IPS-20b (cell line): ENCODE data around the gene C11orf68.

Experiments used
- H3K27ac ChIP-seq: one replicate; pipeline ENCODE4 v1.5.1; 2013; ENCODE audit warnings: low read length
- H3K27me3 ChIP-seq: 2 replicates; pipeline ENCODE4 v1.6.1; 2013; ENCODE audit warnings: mild to moderate bottlenecking, low read length, inconsistent platforms; ENCODE audit not compliant: insufficient read depth
- H3K36me3 ChIP-seq: 2 replicates; pipeline ENCODE4 v1.6.1; 2013; ENCODE audit warnings: low read depth, mild to moderate bottlenecking, inconsistent platforms, low read length, moderate library complexity; ENCODE audit not compliant: insufficient read depth
- H3K4me1 ChIP-seq: 2 replicates; pipeline ENCODE4 v1.6.1; 2013; ENCODE audit warnings: mild to moderate bottlenecking, control low read depth, inconsistent platforms, low read length, moderate library complexity; ENCODE audit not compliant: insufficient read depth
- H3K4me3 ChIP-seq: 2 replicates; pipeline ENCODE4 v1.5.1; 2013; ENCODE audit warnings: mild to moderate bottlenecking, low read length, inconsistent platforms
- H3K9ac ChIP-seq: 2 replicates; pipeline ENCODE4 v1.6.1; 2013; ENCODE audit warnings: low read depth, mild to moderate bottlenecking, inconsistent platforms, low read length, moderate library complexity
- H3K9me3 ChIP-seq: 2 replicates; pipeline ENCODE4 v1.6.1; 2013; ENCODE audit warnings: mild to moderate bottlenecking, low read depth, low read length, inconsistent platforms; ENCODE audit not compliant: insufficient read depth

C11orf68 gene

GRCh38 chr11:65918211-65919140 is at the start of gene C11orf68:
C11orf68 (minus strand) TSS chr11:65919062; CDS start chr11:65919031, 31 bp downstream.
- peaks cover 6% of the 10 kb centered on the region; the same call in 1 of the 2 replicates for H3K4me1 ChIP-seq
- peaks cover 15% of the 10 kb centered on the region for H3K36me3 ChIP-seq
- peak within 1 kb of the TSS; percentile 97 for H3K4me3 ChIP-seq
- H3K27ac ChIP-seq: peak within 1 kb of the TSS; percentile 55
- no peaks in the 10 kb centered on the region for H3K9me3 ChIP-seq
- peak within 1 kb of the TSS; percentile 94 for H3K9ac ChIP-seq
- H3K27me3 ChIP-seq: no peaks in the 10 kb centered on the region

GRCh38 chr11:65967329-65967934 is 48.6 kb upstream of the C11orf68 start:
- Histone ChIP-seq H3K9ac (no peak overlapping the region), H3K9me3 (no peaks in the 10 kb centered on the region), H3K27ac (no peak overlapping the region), H3K4me3 (no peak overlapping the region), H3K27me3 (no peaks in the 10 kb centered on the region), H3K36me3 (peaks cover 76% of the 10 kb centered on the region), H3K4me1 (peaks cover 5% of the 10 kb centered on the region)

- Histone ChIP-seq H3K4me3 (no peak overlapping the region), H3K9me3 (no peaks in the 10 kb centered on the region), H3K27ac (no peak overlapping the region), H3K9ac (no peak overlapping the region), H3K4me1 (peaks cover 6% of the 10 kb centered on the region), H3K36me3 (peaks cover 66% of the 10 kb centered on the region), H3K27me3 (no peaks in the 10 kb centered on the region)
These were observed 47.3 kb upstream of the C11orf68 start for GRCh38 chr11:65965986-65966762.

GRCh38 chr11:65964906-65965305 is 46.0 kb upstream of the C11orf68 start:
- Histone ChIP-seq H3K36me3 (peaks cover 61% of the 10 kb centered on the region), H3K9me3 (no peaks in the 10 kb centered on the region), H3K9ac (no peak overlapping the region), H3K4me1 (peaks cover 6% of the 10 kb centered on the region), H3K27ac (no peak overlapping the region), H3K27me3 (no peaks in the 10 kb centered on the region), H3K4me3 (no peak overlapping the region)

- Histone ChIP-seq H3K27me3 (no peaks in the 10 kb centered on the region), H3K9me3 (no peaks in the 10 kb centered on the region), H3K27ac (no peak overlapping the region), H3K4me1 (peaks cover 6% of the 10 kb centered on the region), H3K4me3 (peak overlapping the region; percentile 76), H3K36me3 (peaks cover 34% of the 10 kb centered on the region), H3K9ac (peak overlapping the region; percentile 73; the same call in 1 of the 2 replicates)
These were observed 43.3 kb upstream of the C11orf68 start for GRCh38 chr11:65962141-65962564.

- H3K27ac ChIP-seq: peak within 1 kb of the TSS; percentile 89
- peaks cover 6% of the 10 kb centered on the region for H3K4me1 ChIP-seq
- H3K27me3 ChIP-seq: no peaks in the 10 kb centered on the region
- no peaks in the 10 kb centered on the region for H3K9me3 ChIP-seq
- peaks cover 28% of the 10 kb centered on the region for H3K36me3 ChIP-seq
- H3K4me3 ChIP-seq: peak within 1 kb of the TSS; percentile 76
- peak within 1 kb of the TSS; percentile 93 for H3K9ac ChIP-seq
These were observed 42.6 kb upstream of the C11orf68 start, which contains the start of gene SART1 for GRCh38 chr11:65961267-65962140. SART1 (plus strand) TSS chr11:65961734; CDS start chr11:65961781, 47 bp downstream.

- H3K4me1 ChIP-seq: peaks cover 6% of the 10 kb centered on the region
- H3K27me3 ChIP-seq: no peaks in the 10 kb centered on the region
- peaks cover 21% of the 10 kb centered on the region for H3K36me3 ChIP-seq
- peak overlapping the region; percentile 76 for H3K4me3 ChIP-seq
- peak overlapping the region; percentile 93 for H3K9ac ChIP-seq
- H3K9me3 ChIP-seq: no peaks in the 10 kb centered on the region
- H3K27ac ChIP-seq: peak overlapping the region; percentile 89
These were observed 42.0 kb upstream of the C11orf68 start for GRCh38 chr11:65960824-65961266.

GRCh38 chr11:65958774-65959420 is 40.0 kb upstream of the C11orf68 start:
- H3K27me3 ChIP-seq: no peaks in the 10 kb centered on the region
- no peak overlapping the region for H3K4me3 ChIP-seq
- no peak overlapping the region for H3K9ac ChIP-seq
- no peaks in the 10 kb centered on the region for H3K9me3 ChIP-seq
- H3K27ac ChIP-seq: no peak overlapping the region
- H3K4me1 ChIP-seq: peaks cover 6% of the 10 kb centered on the region
- H3K36me3 ChIP-seq: peaks cover 2% of the 10 kb centered on the region; the same call in 1 of the 2 replicates

- H3K9me3 ChIP-seq: no peaks in the 10 kb centered on the region
- no peaks in the 10 kb centered on the region for H3K36me3 ChIP-seq
- H3K4me1 ChIP-seq: peaks cover 6% of the 10 kb centered on the region
- no peak overlapping the region for H3K4me3 ChIP-seq
- H3K9ac ChIP-seq: no peak overlapping the region
- no peaks in the 10 kb centered on the region for H3K27me3 ChIP-seq
- no peak overlapping the region for H3K27ac ChIP-seq
These were observed 39.4 kb upstream of the C11orf68 start for GRCh38 chr11:65958291-65958690.

- H3K4me3 ChIP-seq: no peak overlapping the region
- H3K27me3 ChIP-seq: no peaks in the 10 kb centered on the region
- H3K36me3 ChIP-seq: no peaks in the 10 kb centered on the region
- H3K4me1 ChIP-seq: no peaks in the 10 kb centered on the region
- no peaks in the 10 kb centered on the region for H3K9me3 ChIP-seq
- no peak overlapping the region for H3K9ac ChIP-seq
- H3K27ac ChIP-seq: no peak overlapping the region
These were observed 35.9 kb upstream of the C11orf68 start for GRCh38 chr11:65954771-65955170.
